Hepatocyte (in vitro differentiated cells): ENCODE data around the gene WAPL.

Experiments used
- EZH2 ChIP-seq: fragments of 200-600 bp; sonication (generic); IDR thresholded peaks from 2 replicates; pipeline ENCODE4 v1.6.1; 2016; ENCODE audit warnings: antibody characterized with exemption, mild to moderate bottlenecking, borderline replicate concordance
- EZH2phosphoT487 ChIP-seq: fragments of 200-600 bp; sonication (generic); IDR thresholded peaks from one replicate; pipeline ENCODE4 v1.6.1; 2018; ENCODE audit warnings: antibody characterized with exemption, mild to moderate bottlenecking, low read depth, moderate library complexity; ENCODE audit not compliant: unreplicated experiment, severe bottlenecking
- TF ChIP-seq, protein P1 (sequence below): fragments of 200-600 bp; sonication (generic); IDR thresholded peaks from 2 replicates; pipeline ENCODE4 v1.5.1; 2016; ENCODE audit warnings: antibody characterized with exemption, mild to moderate bottlenecking; ENCODE audit not compliant: poor library complexity

DNA sequence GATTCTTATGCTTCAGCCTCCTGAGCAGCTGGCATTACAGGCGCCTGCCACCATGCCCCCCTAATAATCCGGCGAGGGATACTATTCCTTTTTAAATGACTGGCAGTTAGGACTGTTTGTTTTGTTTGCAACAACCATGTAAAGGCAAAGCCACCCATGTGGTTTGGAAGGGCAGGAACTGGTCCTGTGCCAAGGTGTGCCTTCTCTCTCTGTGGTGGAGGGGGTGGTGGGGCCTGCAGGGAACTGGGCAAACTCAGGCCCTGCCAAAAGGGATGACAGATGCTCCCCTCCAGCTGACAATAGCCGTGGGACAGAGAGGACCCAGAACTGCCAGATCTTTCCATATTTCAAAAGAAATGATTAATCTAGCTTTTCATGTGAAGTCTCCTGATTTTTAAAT lies 23.5 kb upstream of the WAPL start:
- TF ChIP-seq, protein P1, sequence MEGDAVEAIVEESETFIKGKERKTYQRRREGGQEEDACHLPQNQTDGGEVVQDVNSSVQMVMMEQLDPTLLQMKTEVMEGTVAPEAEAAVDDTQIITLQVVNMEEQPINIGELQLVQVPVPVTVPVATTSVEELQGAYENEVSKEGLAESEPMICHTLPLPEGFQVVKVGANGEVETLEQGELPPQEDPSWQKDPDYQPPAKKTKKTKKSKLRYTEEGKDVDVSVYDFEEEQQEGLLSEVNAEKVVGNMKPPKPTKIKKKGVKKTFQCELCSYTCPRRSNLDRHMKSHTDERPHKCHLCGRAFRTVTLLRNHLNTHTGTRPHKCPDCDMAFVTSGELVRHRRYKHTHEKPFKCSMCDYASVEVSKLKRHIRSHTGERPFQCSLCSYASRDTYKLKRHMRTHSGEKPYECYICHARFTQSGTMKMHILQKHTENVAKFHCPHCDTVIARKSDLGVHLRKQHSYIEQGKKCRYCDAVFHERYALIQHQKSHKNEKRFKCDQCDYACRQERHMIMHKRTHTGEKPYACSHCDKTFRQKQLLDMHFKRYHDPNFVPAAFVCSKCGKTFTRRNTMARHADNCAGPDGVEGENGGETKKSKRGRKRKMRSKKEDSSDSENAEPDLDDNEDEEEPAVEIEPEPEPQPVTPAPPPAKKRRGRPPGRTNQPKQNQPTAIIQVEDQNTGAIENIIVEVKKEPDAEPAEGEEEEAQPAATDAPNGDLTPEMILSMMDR = no peak
- TF ChIP-seq EZH2phosphoT487 = no peak
- TF ChIP-seq EZH2 = no peak
